SK-N-SH treated with all-trans-retinoic acid at 6 μM for 48 hours (cell line): Measurements from ENCODE around the gene KCTD14.

Experiments
- ATAC-seq: fragments of 200-7000 bp; cut with Tn5 transposase; 3 replicates; pipeline ENCODE4 v1.9.1; 2020; ENCODE audit warnings: mild to moderate bottlenecking, moderate library complexity
- ARNTL ChIP-seq: fragments of 450-650 bp; formaldehyde crosslinking; IDR thresholded peaks from 2 replicates; pipeline ENCODE4 v1.5.0; 2020; ENCODE audit warnings: low read depth, mild to moderate bottlenecking, moderate library complexity, borderline replicate concordance
- BACH2 ChIP-seq: fragments of 250-450 bp; sonication (Bioruptor Pico); IDR thresholded peaks from 2 replicates; pipeline ENCODE4 v1.9.0; 2021; ENCODE audit warnings: mild to moderate bottlenecking, borderline replicate concordance
- CREB5 ChIP-seq: fragments of 250-450 bp; sonication (Bioruptor Pico); IDR thresholded peaks from 2 replicates; pipeline ENCODE4 v1.5.1; 2020; ENCODE audit warnings: low read depth, mild to moderate bottlenecking, moderate library complexity
- ESRRG ChIP-seq: fragments of 250-450 bp; sonication (Bioruptor Pico); IDR thresholded peaks from 2 replicates; pipeline ENCODE4 v1.6.1; 2021; ENCODE audit warnings: mild to moderate bottlenecking
- ISL1 ChIP-seq: fragments of 250-450 bp; sonication (Bioruptor Pico); IDR thresholded peaks from 2 replicates; pipeline ENCODE4 v2.1.2; 2022; ENCODE audit warnings: mild to moderate bottlenecking, moderate library complexity
- OSR1 ChIP-seq: fragments of 250-450 bp; sonication (Bioruptor Pico); IDR thresholded peaks from 2 replicates; pipeline ENCODE4 v1.8.0; 2022; ENCODE audit warnings: moderate library complexity, mild to moderate bottlenecking, inconsistent platforms
- PPARA ChIP-seq: fragments of 250-450 bp; sonication (Bioruptor Pico); IDR thresholded peaks from 2 replicates; pipeline ENCODE4 v1.5.0; 2020; ENCODE audit warnings: mild to moderate bottlenecking, borderline replicate concordance
- RARB ChIP-seq: fragments of 250-450 bp; sonication (Bioruptor Pico); IDR thresholded peaks from 2 replicates; pipeline ENCODE4 v1.8.0; 2021; ENCODE audit warnings: mild to moderate bottlenecking, moderate library complexity
- TCF4 ChIP-seq: fragments of 250-450 bp; sonication (Bioruptor Pico); IDR thresholded peaks from 2 replicates; pipeline ENCODE4 v1.8.0; 2021; ENCODE audit warnings: mild to moderate bottlenecking, moderate library complexity, borderline replicate concordance
- TOX ChIP-seq: fragments of 250-450 bp; sonication (Bioruptor Pico); IDR thresholded peaks from 2 replicates; pipeline ENCODE4 v1.8.0; 2021; ENCODE audit warnings: mild to moderate bottlenecking, moderate library complexity, borderline replicate concordance
- ZFP3 ChIP-seq: fragments of 250-450 bp; sonication (Bioruptor Pico); IDR thresholded peaks from 2 replicates; pipeline ENCODE4 v1.5.0; 2020; ENCODE audit warnings: mild to moderate bottlenecking, moderate library complexity
- ZNF565 ChIP-seq: fragments of 450-650 bp; formaldehyde crosslinking; conservative IDR thresholded peaks from 2 replicates; pipeline ENCODE4 v1.5.0; 2020; ENCODE audit warnings: low read depth, mild to moderate bottlenecking, moderate library complexity
- ZNF8 ChIP-seq: fragments of 450-650 bp; formaldehyde crosslinking; IDR thresholded peaks from 2 replicates; pipeline ENCODE4 v1.5.0; 2020; ENCODE audit warnings: mild to moderate bottlenecking, moderate library complexity
- TF ChIP-seq, protein P1 (sequence below): fragments of 250-450 bp; sonication (Bioruptor Pico); IDR thresholded peaks from 2 replicates; pipeline ENCODE4 v1.8.0; 2020; ENCODE audit warnings: mild to moderate bottlenecking, moderate library complexity, borderline replicate concordance
- TF ChIP-seq, protein P2 (sequence below): fragments of 250-450 bp; sonication (Bioruptor Pico); IDR thresholded peaks from 2 replicates; pipeline ENCODE4 v1.8.0; 2021; ENCODE audit warnings: low read depth, mild to moderate bottlenecking, moderate library complexity, borderline replicate concordance
- TF ChIP-seq, protein P3 (sequence below): fragments of 250-450 bp; sonication (Bioruptor Pico); IDR thresholded peaks from 2 replicates; pipeline ENCODE4 v1.5.0; 2020; ENCODE audit warnings: mild to moderate bottlenecking, moderate library complexity

The KCTD14 gene, protein sequence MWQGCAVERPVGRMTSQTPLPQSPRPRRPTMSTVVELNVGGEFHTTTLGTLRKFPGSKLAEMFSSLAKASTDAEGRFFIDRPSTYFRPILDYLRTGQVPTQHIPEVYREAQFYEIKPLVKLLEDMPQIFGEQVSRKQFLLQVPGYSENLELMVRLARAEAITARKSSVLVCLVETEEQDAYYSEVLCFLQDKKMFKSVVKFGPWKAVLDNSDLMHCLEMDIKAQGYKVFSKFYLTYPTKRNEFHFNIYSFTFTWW

DNA sequence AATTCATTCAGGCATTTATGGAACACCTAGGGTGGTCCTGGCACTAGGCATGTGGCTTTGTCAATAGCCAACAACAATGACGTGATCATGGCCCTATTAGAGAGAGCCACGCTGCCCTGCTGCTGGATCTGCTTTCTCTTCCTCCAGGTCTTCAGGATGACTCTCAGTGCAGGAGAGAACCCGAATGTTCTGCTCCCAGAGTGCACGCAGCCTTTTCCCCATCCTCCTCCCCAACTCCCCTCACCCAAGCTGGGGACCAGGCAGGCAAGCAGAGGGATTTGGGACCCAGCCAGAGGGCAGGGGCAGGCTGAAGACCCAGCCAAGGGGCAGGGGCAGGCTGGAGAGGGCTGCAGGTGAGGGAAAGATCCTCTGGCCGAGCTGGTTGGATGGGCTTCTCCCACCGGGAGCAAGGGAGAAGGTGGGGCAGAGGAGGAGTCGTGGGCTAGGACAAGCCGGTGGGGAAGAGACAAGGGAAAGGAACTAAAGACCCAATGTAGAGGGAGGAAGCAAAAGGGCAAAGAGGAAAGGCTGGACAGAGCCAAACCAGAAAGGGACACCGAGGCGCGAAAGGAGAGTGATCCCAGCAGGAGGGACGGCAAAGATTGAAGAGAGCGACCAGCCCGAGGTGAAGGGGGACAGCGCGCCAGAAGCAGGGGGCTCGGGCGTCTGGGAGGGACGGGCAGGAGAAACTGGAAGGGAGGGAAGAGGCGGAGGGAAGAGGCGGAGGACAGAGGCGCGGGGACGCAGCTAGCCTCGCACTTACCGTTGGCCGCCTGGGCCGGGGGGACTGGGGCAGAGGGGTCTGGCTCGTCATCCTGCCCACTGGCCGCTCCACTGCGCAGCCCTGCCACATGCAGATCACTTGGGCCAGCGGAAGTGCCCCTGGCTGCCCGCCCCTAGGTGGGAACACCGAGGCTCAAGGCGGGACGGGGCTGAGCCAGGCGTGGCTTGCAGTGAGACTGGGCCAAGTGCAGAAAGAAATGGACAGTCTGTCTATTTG, at the start of gene KCTD14:
Gene KCTD14 (minus strand): TSS at position 880 of the 1,000 bp plus-strand sequence. CDS start 27 bp downstream, at position 853.
- TF ChIP-seq RARB (no peak), TCF4 (CRISPR knock-in tag) (no peak), CREB5 (no peak), ARNTL (CRISPR knock-in tag) (no peak)
- TF ChIP-seq, all 23 proteins: peak for 0
- no peak for ATAC-seq

DNA sequence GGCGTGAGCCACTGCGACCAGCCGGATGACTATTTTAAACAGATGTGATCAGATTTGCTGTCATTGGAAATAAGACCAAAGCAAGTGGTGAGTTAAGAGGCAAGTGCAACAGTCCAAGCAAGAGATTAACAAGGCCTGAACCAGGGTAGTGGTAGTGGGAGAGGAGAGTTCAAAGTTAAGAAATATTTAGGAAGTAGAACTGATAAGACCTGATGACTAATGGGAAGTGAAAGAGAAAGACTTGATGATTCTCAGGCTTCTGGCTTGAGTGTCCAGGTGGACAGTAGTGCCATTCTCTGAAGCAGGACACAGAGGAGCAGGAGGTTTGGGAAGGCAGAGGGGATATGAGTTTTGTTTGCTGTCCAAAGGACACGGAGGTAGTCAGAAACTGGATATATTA, 49.4 kb upstream of the KCTD14 start:
- TF ChIP-seq RARB (no peak), TOX (no peak), PPARA (CRISPR knock-in tag) (no peak), OSR1 (CRISPR knock-in tag) (no peak), CREB5 (no peak), ZFP3 (CRISPR knock-in tag) (no peak), BACH2 (CRISPR knock-in tag) (no peak), ESRRG (CRISPR knock-in tag) (no peak), ZNF565 (CRISPR knock-in tag) (no peak), TCF4 (CRISPR knock-in tag) (no peak), ISL1 (CRISPR knock-in tag) (no peak)
- TF ChIP-seq, protein P1, sequence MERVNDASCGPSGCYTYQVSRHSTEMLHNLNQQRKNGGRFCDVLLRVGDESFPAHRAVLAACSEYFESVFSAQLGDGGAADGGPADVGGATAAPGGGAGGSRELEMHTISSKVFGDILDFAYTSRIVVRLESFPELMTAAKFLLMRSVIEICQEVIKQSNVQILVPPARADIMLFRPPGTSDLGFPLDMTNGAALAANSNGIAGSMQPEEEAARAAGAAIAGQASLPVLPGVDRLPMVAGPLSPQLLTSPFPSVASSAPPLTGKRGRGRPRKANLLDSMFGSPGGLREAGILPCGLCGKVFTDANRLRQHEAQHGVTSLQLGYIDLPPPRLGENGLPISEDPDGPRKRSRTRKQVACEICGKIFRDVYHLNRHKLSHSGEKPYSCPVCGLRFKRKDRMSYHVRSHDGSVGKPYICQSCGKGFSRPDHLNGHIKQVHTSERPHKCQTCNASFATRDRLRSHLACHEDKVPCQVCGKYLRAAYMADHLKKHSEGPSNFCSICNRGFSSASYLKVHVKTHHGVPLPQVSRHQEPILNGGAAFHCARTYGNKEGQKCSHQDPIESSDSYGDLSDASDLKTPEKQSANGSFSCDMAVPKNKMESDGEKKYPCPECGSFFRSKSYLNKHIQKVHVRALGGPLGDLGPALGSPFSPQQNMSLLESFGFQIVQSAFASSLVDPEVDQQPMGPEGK (CRISPR knock-in tag): no peak
- TF ChIP-seq, protein P2, sequence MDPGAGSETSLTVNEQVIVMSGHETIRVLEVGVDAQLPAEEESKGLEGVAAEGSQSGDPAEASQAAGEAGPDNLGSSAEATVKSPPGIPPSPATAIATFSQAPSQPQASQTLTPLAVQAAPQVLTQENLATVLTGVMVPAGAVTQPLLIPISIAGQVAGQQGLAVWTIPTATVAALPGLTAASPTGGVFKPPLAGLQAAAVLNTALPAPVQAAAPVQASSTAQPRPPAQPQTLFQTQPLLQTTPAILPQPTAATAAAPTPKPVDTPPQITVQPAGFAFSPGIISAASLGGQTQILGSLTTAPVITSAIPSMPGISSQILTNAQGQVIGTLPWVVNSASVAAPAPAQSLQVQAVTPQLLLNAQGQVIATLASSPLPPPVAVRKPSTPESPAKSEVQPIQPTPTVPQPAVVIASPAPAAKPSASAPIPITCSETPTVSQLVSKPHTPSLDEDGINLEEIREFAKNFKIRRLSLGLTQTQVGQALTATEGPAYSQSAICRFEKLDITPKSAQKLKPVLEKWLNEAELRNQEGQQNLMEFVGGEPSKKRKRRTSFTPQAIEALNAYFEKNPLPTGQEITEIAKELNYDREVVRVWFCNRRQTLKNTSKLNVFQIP (CRISPR knock-in tag): no peak
- TF ChIP-seq, protein P3, sequence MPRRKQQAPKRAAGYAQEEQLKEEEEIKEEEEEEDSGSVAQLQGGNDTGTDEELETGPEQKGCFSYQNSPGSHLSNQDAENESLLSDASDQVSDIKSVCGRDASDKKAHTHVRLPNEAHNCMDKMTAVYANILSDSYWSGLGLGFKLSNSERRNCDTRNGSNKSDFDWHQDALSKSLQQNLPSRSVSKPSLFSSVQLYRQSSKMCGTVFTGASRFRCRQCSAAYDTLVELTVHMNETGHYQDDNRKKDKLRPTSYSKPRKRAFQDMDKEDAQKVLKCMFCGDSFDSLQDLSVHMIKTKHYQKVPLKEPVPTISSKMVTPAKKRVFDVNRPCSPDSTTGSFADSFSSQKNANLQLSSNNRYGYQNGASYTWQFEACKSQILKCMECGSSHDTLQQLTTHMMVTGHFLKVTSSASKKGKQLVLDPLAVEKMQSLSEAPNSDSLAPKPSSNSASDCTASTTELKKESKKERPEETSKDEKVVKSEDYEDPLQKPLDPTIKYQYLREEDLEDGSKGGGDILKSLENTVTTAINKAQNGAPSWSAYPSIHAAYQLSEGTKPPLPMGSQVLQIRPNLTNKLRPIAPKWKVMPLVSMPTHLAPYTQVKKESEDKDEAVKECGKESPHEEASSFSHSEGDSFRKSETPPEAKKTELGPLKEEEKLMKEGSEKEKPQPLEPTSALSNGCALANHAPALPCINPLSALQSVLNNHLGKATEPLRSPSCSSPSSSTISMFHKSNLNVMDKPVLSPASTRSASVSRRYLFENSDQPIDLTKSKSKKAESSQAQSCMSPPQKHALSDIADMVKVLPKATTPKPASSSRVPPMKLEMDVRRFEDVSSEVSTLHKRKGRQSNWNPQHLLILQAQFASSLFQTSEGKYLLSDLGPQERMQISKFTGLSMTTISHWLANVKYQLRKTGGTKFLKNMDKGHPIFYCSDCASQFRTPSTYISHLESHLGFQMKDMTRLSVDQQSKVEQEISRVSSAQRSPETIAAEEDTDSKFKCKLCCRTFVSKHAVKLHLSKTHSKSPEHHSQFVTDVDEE (CRISPR knock-in tag): no peak
- TF ChIP-seq, all 23 proteins: peak for 0
- no peak for ATAC-seq

- ATAC-seq: no peak
- TF ChIP-seq ZFP3 (CRISPR knock-in tag): no peak
- no peak for TF ChIP-seq PPARA (CRISPR knock-in tag)
- TF ChIP-seq, protein P1 (CRISPR knock-in tag): no peak
- no peak for TF ChIP-seq ZNF565 (CRISPR knock-in tag)
- TF ChIP-seq ZNF8: no peak
- TF ChIP-seq, all 23 proteins: peak for 0
These were observed 48.6 kb upstream of the KCTD14 start for GRCh38 chr11:78071717-78072116.
